Dendritic cell treated with granulocyte-macrophage colony-stimulating factor and Interleukin-4, amounts not matched to agents 40 ng/mL and 50 ng/mL, for 4 days (primary cell): Measurements from ENCODE around the gene CRTC2.
A peak's percentile ranks its signal among the peaks of the same experiment; 100 is the strongest.
"Not testable (repeated sequence)": the region's sequence is repeated elsewhere in the genome, so short reads cannot be mapped to it uniquely, and the experiment has no call there.

Experiments used
- H3K27ac Mint-ChIP-seq: one replicate; pipeline ENCODE4 v1.8.0; 2022; ENCODE audit warnings: mild to moderate bottlenecking, mixed read lengths
- H3K27me3 Mint-ChIP-seq: one replicate; pipeline ENCODE4 v1.8.0; 2022; ENCODE audit warnings: mild to moderate bottlenecking, mixed read lengths
- H3K36me3 Mint-ChIP-seq: one replicate; pipeline ENCODE4 v1.8.0; 2022; ENCODE audit warnings: low read depth, mixed read lengths
- H3K4me1 Mint-ChIP-seq: one replicate; pipeline ENCODE4 v1.8.0; 2022; ENCODE audit warnings: low read depth, mixed read lengths
- H3K4me3 Mint-ChIP-seq: one replicate; pipeline ENCODE4 v1.8.0; 2022; ENCODE audit warnings: mild to moderate bottlenecking, moderate library complexity, mixed read lengths
- H3K9me3 Mint-ChIP-seq: one replicate; pipeline ENCODE4 v1.8.0; 2022; ENCODE audit warnings: mixed read lengths
- intact Hi-C: fragments of 100-400 bp; cut with micrococcal nuclease; formaldehyde crosslinking; loops from one replicate; pipeline ENCODE4 v1.15.0; 2022

The CRTC2 gene, protein sequence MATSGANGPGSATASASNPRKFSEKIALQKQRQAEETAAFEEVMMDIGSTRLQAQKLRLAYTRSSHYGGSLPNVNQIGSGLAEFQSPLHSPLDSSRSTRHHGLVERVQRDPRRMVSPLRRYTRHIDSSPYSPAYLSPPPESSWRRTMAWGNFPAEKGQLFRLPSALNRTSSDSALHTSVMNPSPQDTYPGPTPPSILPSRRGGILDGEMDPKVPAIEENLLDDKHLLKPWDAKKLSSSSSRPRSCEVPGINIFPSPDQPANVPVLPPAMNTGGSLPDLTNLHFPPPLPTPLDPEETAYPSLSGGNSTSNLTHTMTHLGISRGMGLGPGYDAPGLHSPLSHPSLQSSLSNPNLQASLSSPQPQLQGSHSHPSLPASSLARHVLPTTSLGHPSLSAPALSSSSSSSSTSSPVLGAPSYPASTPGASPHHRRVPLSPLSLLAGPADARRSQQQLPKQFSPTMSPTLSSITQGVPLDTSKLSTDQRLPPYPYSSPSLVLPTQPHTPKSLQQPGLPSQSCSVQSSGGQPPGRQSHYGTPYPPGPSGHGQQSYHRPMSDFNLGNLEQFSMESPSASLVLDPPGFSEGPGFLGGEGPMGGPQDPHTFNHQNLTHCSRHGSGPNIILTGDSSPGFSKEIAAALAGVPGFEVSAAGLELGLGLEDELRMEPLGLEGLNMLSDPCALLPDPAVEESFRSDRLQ

DNA sequence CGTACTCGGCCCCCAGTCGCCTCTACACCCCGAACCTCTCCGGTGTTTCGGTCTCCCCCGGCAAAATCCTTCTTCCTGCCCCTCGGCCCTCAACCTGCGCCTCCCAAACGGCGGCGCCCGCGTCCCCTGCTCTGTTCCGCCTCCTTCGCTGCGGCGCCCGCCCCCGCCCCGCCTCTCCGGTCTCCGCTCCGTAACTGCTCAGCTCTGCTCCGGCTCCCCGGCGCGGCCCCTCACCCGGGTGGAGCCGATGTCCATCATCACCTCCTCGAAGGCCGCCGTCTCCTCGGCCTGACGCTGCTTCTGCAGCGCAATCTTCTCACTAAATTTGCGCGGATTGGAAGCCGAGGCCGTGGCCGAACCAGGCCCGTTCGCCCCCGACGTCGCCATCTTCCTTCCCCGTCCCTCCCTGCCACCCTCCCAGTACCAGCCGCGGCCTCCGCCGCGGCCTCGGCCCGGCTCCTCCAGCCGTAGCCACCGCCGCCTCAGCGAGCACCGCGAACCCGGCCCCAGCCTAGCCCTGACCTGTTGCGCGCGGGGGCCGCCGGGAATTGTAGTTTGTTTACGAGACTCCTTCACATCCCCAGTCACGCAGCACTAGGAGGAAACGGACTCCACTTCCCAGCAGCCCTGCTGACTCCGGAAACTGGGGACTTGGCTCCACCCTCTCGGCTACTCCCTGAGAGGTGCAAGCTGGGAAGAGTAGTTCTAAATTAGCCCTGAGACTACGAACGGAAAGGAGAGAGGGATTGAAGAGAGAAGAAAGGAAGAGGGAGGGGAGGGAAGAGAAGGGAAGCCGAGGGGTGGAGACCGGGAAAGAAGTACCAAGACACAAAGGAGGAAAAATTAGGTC, at the start of gene CRTC2:
Gene CRTC2 (minus strand): TSS at position 502 of the 850 bp plus-strand sequence. CDS start 115 bp downstream, at position 387.
- Mint-ChIP-seq H3K4me1 (peaks cover 79% of the 10 kb centered on the region), H3K4me3 (peak within 1 kb of the TSS; percentile 94), H3K27me3 (no peaks in the 10 kb centered on the region), H3K9me3 (no peaks in the 10 kb centered on the region), H3K27ac (peak within 1 kb of the TSS; percentile 94), H3K36me3 (peaks cover 80% of the 10 kb centered on the region)
- intact Hi-C loops = loop anchor here (1.0 kb wide), 3 partner anchors 9 to 35 kb away; partner anchors contain the start of genes CREB3L4 and DENND4B

DNA sequence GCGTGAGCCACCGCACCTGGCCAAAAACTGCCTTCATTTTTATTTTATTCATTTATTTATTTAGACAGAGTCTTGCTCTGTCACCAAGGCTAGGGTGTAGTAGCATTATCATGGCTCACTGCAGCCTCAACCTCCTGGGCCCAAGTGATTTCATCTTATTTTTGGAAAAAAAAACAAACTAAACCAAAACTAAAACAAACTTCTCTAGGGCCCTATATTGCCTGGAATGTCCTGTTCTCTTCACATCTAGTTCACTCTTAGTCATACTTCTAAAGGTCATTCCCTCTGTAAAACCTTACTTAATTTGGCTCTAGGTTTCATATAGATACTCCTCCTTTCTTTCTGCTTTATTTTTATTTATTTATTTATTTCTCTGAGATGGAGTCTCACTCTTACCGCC, 47.7 kb upstream of the CRTC2 start:
- no peaks in the 10 kb centered on the region for H3K9me3 Mint-ChIP-seq
- H3K4me3 Mint-ChIP-seq = no peak overlapping the region
- H3K27ac Mint-ChIP-seq = no peak overlapping the region
- no peaks in the 10 kb centered on the region for H3K27me3 Mint-ChIP-seq
- no peaks in the 10 kb centered on the region for H3K4me1 Mint-ChIP-seq
- intact Hi-C loops = no loop called here
- H3K36me3 Mint-ChIP-seq = no peaks in the 10 kb centered on the region

DNA sequence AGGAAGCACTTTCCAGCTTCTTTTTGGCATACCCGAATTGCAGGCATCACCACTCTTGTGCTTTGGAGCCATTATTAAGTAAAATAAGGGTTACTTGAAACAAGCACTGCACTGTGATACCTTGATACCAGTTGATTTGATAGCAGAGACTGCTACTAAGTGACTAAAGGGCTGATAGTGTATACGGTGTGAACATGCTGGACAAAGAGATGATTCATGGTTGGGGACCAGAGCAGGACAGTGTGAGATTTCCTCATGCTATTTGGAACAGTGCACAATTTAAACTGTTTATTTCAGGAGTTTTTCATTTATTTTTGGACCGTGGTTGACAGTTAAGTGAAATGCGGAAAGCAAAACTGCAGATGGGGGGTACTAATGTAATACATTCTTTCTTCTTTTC, 42.0 kb upstream of the CRTC2 start:
- H3K4me1 Mint-ChIP-seq = no peaks in the 10 kb centered on the region
- intact Hi-C loops = no loop called here
- H3K27ac Mint-ChIP-seq = no peak overlapping the region
- no peaks in the 10 kb centered on the region for H3K9me3 Mint-ChIP-seq
- H3K36me3 Mint-ChIP-seq = peaks cover 7% of the 10 kb centered on the region
- no peak overlapping the region for H3K4me3 Mint-ChIP-seq
- H3K27me3 Mint-ChIP-seq = no peaks in the 10 kb centered on the region

DNA sequence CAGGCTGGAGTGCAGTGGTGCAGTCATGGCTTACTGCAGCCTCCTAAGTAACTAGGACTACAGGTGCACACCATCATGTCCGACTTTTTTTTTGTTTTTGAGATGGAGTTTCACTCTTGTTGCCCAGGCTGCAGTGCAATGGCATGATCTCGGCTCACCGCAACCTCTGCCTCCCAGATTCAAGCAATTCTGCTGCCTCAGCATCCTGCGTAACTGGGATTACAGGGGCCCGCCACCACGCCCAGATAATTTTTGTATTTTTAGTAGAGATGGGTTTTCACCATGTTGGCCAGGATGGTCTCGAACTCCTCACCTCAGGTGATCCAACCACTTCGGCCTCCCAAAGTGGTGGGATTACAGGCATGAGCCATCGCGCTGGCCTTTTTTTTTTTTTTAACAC, 38.5 kb upstream of the CRTC2 start:
- H3K4me1 Mint-ChIP-seq = peaks cover 18% of the 10 kb centered on the region
- intact Hi-C loops, H3K27ac Mint-ChIP-seq: not testable (repeated sequence)

DNA sequence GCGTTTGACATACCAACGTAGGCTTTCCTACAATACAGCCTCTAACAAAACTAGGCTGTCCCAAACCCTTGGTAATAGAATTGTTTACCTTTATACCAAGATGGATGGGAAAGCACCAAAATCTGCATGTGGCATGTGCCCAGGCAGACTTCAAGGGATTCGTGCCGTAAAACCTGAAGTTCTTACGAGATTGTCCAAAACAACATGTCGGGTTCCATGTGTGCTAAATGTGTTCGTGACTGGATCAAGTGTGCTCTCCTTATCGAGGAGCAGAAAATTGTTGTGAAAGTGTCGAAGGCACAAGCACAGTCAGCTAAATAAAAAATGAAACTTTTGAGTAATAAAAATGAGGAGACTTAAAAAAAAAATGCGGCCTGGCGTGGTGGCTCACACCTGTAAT, 37.2 kb upstream of the CRTC2 start:
- H3K4me3 Mint-ChIP-seq = no peak overlapping the region

More for the DNA sequence above, 38.5 kb upstream of the CRTC2 start:
- H3K9me3 Mint-ChIP-seq, H3K27me3 Mint-ChIP-seq, H3K4me3 Mint-ChIP-seq: not testable (repeated sequence)
- H3K36me3 Mint-ChIP-seq = peaks cover 41% of the 10 kb centered on the region

DNA sequence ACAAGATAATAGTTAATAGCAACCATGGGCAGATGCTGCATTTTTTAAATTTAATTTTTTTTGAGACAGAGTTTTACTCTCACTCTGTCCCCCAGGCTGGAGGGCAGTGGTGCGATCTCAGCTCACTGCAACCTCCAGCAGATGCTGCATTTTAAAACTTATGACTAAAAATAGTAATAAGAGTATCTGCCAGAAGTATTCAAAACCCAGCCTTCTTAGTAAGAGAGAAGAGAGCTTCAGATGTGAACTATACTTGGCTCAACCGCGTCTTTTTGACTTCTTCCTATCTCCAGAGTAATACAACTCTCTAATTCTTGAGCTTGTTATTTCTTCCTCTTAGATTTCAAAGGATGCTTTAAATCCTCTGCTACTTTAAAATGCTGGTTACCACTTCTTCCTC, 36.8 kb upstream of the CRTC2 start:
- Mint-ChIP-seq H3K27me3 (no peaks in the 10 kb centered on the region), H3K27ac (no peak overlapping the region), H3K4me3 (no peak overlapping the region), H3K36me3 (peaks cover 56% of the 10 kb centered on the region), H3K4me1 (peaks cover 30% of the 10 kb centered on the region), H3K9me3 (no peaks in the 10 kb centered on the region)
- intact Hi-C loops = no loop called here

More for the DNA sequence above, 37.2 kb upstream of the CRTC2 start:
- no peaks in the 10 kb centered on the region for H3K27me3 Mint-ChIP-seq
- H3K9me3 Mint-ChIP-seq = no peaks in the 10 kb centered on the region
- H3K27ac Mint-ChIP-seq = no peak overlapping the region
- intact Hi-C loops = no loop called here
- peaks cover 53% of the 10 kb centered on the region for H3K36me3 Mint-ChIP-seq
- H3K4me1 Mint-ChIP-seq = peaks cover 27% of the 10 kb centered on the region

DNA sequence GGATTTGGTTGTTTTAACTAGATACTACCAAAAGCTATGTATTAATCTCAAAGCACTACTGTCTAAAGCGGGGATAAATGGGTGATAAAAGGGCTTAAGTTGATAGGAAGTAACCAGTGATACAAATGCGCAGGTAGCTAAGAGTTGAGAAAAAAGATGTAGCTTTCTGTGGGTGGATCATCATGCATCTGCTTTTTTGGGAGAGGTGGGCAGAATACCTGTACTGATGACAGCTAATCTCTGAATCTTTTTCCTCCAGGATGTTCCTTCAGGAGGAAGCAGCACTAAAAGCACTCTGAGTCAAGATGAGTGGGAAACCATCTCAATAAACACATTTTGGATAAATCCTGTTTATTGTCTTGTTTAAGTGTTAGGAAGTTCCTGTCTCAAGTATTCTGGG, 33.4 kb upstream of the CRTC2 start:
- Mint-ChIP-seq H3K36me3 (peaks cover 56% of the 10 kb centered on the region), H3K4me3 (peak overlapping the region; percentile 91), H3K27ac (peak overlapping the region; percentile 98), H3K4me1 (peaks cover 42% of the 10 kb centered on the region), H3K27me3 (no peaks in the 10 kb centered on the region), H3K9me3 (no peaks in the 10 kb centered on the region)
- intact Hi-C loops = loop anchor here (2.0 to 5.0 kb wide), 2 partner anchors 190 to 321 kb away; partner anchors contain the start of gene ILF2

DNA sequence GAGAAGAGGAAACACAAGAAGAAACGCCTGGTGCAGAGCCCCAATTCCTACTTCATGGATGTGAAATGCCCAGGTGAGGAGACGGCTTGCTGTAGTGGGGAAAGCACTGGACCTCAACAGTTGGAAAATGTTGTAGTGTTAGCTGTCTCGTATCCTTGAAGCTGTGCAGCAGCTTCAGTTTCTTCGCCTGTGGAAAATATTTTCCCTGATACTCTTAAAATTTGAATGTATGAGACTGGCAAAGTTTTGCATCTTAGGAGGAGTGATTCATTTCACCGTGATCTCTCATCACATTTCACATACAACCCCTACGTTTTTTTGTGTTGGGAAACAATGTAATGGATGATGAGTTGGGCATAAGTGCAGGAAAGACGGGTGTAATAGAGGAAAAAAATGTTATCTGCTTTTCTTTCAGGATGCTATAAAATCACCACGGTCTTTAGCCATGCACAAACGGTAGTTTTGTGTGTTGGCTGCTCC, 32.8 kb upstream of the CRTC2 start:
- no peaks in the 10 kb centered on the region for H3K27me3 Mint-ChIP-seq
- H3K4me1 Mint-ChIP-seq = peaks cover 48% of the 10 kb centered on the region
- H3K9me3 Mint-ChIP-seq = no peaks in the 10 kb centered on the region
- H3K36me3 Mint-ChIP-seq = peaks cover 56% of the 10 kb centered on the region
- H3K4me3 Mint-ChIP-seq = peak overlapping the region; percentile 91
- peak overlapping the region; percentile 98 for H3K27ac Mint-ChIP-seq
- intact Hi-C loops = loop anchor here (2.0 to 5.0 kb wide), 2 partner anchors 191 to 320 kb away; partner anchors contain the start of gene ILF2

DNA sequence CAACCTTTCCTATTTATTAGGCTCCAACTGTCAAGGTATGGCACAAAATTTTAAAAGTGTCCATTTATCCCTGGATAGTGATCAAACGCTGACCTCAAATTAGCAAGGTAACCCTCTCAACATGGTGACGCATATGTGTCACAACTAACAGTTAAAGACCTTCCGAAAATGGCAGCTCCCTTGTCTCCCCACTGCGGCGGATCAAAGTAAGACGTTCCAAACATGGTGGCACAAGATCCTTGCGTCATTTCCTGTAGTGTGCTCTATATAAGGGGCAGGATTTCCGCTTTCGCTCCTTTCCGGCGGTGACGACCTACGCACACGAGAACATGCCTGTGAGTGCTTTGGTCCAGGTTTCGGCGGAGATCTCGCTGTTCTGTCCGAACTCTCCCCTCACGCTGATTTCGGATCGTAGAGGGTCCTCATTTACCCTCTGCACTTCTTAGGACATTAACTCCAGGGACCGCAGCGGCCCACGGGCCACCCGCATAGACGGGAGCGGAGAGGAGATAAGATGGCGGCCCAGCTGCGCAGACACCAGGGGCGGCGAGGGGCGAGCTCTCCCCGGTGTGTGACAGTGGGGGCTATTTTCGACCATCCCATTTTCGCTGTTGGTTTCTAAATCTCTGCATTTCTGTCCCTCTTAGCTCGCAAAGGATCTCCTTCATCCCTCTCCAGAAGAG, 32.2 kb upstream of the CRTC2 start, which contains the start of gene RPS27:
Gene RPS27 (plus strand): TSS at position 295 of the 683 bp plus-strand sequence. CDS start 35 bp downstream, at position 330.
- Mint-ChIP-seq H3K27ac (peak within 1 kb of the TSS; percentile 98), H3K27me3 (no peaks in the 10 kb centered on the region), H3K4me1 (peaks cover 52% of the 10 kb centered on the region), H3K4me3 (peak within 1 kb of the TSS; percentile 91), H3K9me3 (no peaks in the 10 kb centered on the region), H3K36me3 (peaks cover 51% of the 10 kb centered on the region)
- intact Hi-C loops = loop anchor here (2.0 to 5.0 kb wide), 2 partner anchors 192 to 320 kb away; partner anchors contain the start of gene ILF2

DNA sequence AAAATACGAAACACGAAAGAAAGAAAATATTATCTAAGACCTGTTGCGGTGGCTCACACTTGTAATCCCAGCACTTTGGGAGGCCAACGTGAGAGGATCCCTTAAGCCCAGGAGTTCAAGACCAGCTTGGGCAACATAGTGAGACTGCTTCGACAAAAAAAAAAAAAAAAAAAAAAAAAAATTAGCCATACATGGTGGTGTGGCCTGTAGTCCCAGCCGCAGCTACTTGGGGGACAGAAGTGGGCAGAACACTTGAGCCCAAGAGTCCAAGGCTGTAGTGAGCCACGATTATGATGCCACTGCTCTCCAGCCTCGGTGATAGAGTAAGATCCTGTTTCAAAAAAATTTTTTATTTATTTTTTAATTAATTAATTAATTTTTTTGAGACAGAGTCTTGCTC, 29.2 kb upstream of the CRTC2 start:
- no peaks in the 10 kb centered on the region for H3K9me3 Mint-ChIP-seq
- peaks cover 64% of the 10 kb centered on the region for H3K4me1 Mint-ChIP-seq
- H3K4me3 Mint-ChIP-seq = no peak overlapping the region
- intact Hi-C loops = loop anchor here (2.0 to 5.0 kb wide), 3 partner anchors 43 to 191 kb away; partner anchors contain the start of gene GATAD2B
- peaks cover 33% of the 10 kb centered on the region for H3K36me3 Mint-ChIP-seq
- no peaks in the 10 kb centered on the region for H3K27me3 Mint-ChIP-seq
- H3K27ac Mint-ChIP-seq = peak overlapping the region; percentile 61

DNA sequence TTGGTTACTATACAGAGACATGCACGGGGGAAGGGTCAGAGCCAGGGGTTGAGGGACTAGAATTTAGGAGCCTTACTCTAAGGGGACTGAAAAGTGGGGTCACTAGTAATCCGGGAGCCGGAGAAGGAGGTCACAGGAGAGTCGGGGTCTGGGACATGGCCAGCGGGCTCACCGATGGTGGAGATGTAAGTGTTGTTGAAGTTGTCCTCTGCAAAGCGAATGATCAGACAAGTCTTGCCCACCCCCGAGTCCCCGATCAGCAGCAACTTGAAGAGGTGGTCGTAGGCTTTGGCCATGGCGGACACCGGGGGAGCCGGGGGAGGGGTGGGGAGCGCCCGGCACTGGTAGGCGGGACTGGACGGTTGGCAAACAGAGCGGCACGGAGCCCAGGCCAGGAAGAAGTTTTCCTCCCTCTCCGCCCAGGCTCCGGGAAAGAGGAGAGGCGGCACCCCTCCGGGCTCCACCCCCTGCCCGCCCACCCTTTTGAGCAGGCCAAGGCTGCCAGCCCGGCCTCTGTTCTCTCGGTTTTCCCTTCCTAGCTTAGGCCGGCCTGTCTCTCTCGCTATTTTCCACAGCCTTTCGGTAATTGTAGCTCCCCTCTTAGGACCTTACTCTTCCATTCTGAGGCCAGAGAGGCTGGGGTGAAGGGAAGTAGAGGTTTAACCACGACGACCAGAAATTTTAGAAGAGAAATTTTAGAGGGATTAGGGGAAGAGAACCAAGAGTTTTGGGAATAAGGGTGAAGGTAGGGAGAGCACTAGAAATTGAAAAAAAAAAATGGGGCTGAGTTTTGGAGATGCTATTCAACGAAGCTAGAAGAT, 27.7 kb upstream of the CRTC2 start, which contains the start of gene RAB13:
Gene RAB13 (minus strand): TSS at position 399 of the 821 bp plus-strand sequence. CDS start 103 bp downstream, at position 296.
- Mint-ChIP-seq H3K4me1 (peaks cover 68% of the 10 kb centered on the region), H3K4me3 (peak within 1 kb of the TSS; percentile 86), H3K36me3 (peaks cover 30% of the 10 kb centered on the region), H3K27ac (peak within 1 kb of the TSS; percentile 61), H3K27me3 (no peaks in the 10 kb centered on the region), H3K9me3 (no peaks in the 10 kb centered on the region)
- intact Hi-C loops = loop anchor here (1.0 to 5.0 kb wide), 4 partner anchors 41 to 189 kb away; partner anchors contain the start of gene GATAD2B

DNA sequence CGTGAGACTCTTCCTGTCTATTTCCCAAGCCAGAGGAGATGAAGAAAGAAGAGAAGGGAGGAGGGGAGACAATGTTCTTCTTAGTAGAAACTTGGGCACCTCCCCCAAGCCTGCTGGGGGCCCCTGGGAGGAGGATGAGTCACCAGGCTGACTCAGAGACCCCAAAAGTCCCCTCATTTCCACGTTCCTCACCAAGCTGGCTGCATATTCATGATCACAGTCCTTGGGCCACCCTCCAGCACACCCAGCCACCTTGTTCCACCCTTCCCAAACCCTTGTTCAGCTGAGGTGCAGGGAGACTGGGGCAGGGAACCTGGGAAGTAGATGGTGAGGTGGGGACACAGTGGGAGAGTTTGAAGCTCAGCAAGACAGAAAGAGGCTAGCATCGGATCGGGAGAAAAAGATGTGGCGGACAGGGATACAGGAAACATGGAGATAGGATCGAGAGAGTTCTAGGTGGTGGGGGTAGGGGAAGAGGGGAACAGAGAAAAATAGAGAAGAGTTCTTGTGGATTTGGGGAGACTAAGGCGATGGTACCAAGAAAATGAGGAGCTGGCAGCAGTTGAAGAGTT, 27.0 kb upstream of the CRTC2 start:
- H3K27me3 Mint-ChIP-seq = no peaks in the 10 kb centered on the region
- intact Hi-C loops = loop anchor here (5.0 kb wide), 1 partner anchor 63 kb away; the partner anchor contains the start of gene GATAD2B
- H3K4me3 Mint-ChIP-seq = peak overlapping the region; percentile 86
- no peaks in the 10 kb centered on the region for H3K9me3 Mint-ChIP-seq
- H3K27ac Mint-ChIP-seq = peak overlapping the region; percentile 61
- peaks cover 65% of the 10 kb centered on the region for H3K4me1 Mint-ChIP-seq
- peaks cover 27% of the 10 kb centered on the region for H3K36me3 Mint-ChIP-seq
